OCI-LY3 (cell line): ENCODE data around the gene ALS2.

Source experiments
- CTCF ChIP-seq: fragments of 200-600, 300-600 bp; sonication (generic); IDR thresholded peaks from 2 replicates; pipeline ENCODE4 v1.5.1; 2014; ENCODE audit warnings: antibody characterized with exemption, low read length, low read depth
- EZH2phosphoT487 ChIP-seq: fragments of 200-600 bp; shearing (Covaris generic); IDR thresholded peaks from 2 replicates; pipeline ENCODE4 v1.6.1; 2018; ENCODE audit warnings: antibody characterized with exemption, mixed run types, low read depth

GRCh38 chr2:201780674-201781493 is at the start of gene ALS2:
- TF ChIP-seq CTCF (no peak), EZH2phosphoT487 (no peak)
